ENCODE data around the gene GARIN5B. TPM values are rescaled to one million over a fixed set of nuclear protein-coding genes. Genes with fewer than 3 reads are reported as not detected.

The GARIN5B gene
- polyA plus RNA-seq, 1 of the 3 experiments (the other 2 are of a cell fraction) = not detected

- H3K4me1 ChIP-seq (ENCODE audit: control insufficient read depth in 1 of 2, insufficient read depth in 2 of 2, low read depth in 1 of 2, low read length in 1 of 2) = peaks cover 0 to 10% of the 10 kb centered on the region in 2 experiments; a peak in 1 of 4 replicates
- ChIA-PET CTCF (interaction anchor here (1.1 to 1.6 kb wide), 2 partner anchors 10 to 57 kb away, joined by 3 read pairs; no protein-coding TSS in a partner anchor), POLR2A (interaction anchor here (1.0 kb wide), 1 partner anchor 41 kb away, joined by 3 read pairs; no protein-coding TSS in a partner anchor)
- peaks cover 9% of the 10 kb centered on the region for H3F3A ChIP-seq (replicated peaks; ENCODE audit: insufficient read depth)
- H3K9me3 ChIP-seq = no peaks in the 10 kb centered on the region
- TF ChIP-seq RFX5 (IDR thresholded peaks at IDR 0.05; ENCODE audit: low read length) = no peak
- TF ChIP-seq ZBTB33 (IDR thresholded peaks at IDR 0.05; ENCODE audit: borderline replicate concordance, low read depth) = no peak
- no peak for TF ChIP-seq POLR2AphosphoS5 (IDR thresholded peaks at IDR 0.05; ENCODE audit: low read depth, low read length)
- no peak for TF ChIP-seq PBX3 (IDR thresholded peaks at IDR 0.05)
- no peak for TF ChIP-seq CTCF (IDR thresholded peaks at IDR 0.05)
- TF ChIP-seq USF1 (IDR thresholded peaks at IDR 0.05; ENCODE audit: borderline replicate concordance, low read depth) = no peak
- no peak for TF ChIP-seq TAF1 (IDR thresholded peaks at IDR 0.05; ENCODE audit: borderline replicate concordance, low read depth, low read length)
- no peak for TF ChIP-seq MEF2A (IDR thresholded peaks at IDR 0.05; ENCODE audit: borderline replicate concordance, low read depth)
- no peak for TF ChIP-seq FOSL2 (IDR thresholded peaks at IDR 0.05; ENCODE audit: borderline replicate concordance, low read depth)
- TF ChIP-seq MXI1 (IDR thresholded peaks at IDR 0.05; ENCODE audit: low read depth, low read length) = no peak
- TF ChIP-seq EP300 (IDR thresholded peaks at IDR 0.05; ENCODE audit: borderline replicate concordance in 1 of 2, low read depth in 1 of 2, low read length in 1 of 2) = no peak
- TF ChIP-seq MAX (IDR thresholded peaks at IDR 0.05; ENCODE audit: low read depth) = no peak
- no peak for TF ChIP-seq IRF3 (IDR thresholded peaks at IDR 0.05; ENCODE audit: low read depth, low read length)
- TF ChIP-seq RXRA (IDR thresholded peaks at IDR 0.05; ENCODE audit: borderline replicate concordance, low read depth) = no peak
- H3K9me2 ChIP-seq = no peaks in the 10 kb centered on the region
- no peaks in the 10 kb centered on the region for H3K79me2 ChIP-seq (ENCODE audit: insufficient read depth)
- no peak overlapping the region for H3K9ac ChIP-seq
- no peak overlapping the region for H3K4me2 ChIP-seq
- H3K27ac ChIP-seq (ENCODE audit: low read depth in 2 of 2, low read length in 1 of 2) = no peak overlapping the region
- no peaks in the 10 kb centered on the region for H4K20me1 ChIP-seq (ENCODE audit: insufficient read depth)
- no peaks in the 10 kb centered on the region for H3K36me3 ChIP-seq (replicated peaks in 1 of 2; ENCODE audit: control insufficient read depth in 1 of 2, insufficient read depth in 2 of 2, low read length in 1 of 2)
- no peak for DNase-seq
- H2AFZ ChIP-seq (ENCODE audit: low read depth) = no peak overlapping the region
- peaks cover 19% of the 10 kb centered on the region for H3K27me3 ChIP-seq (ENCODE audit: insufficient read depth)
- H3K4me3 ChIP-seq (ENCODE audit: low read depth in 2 of 2, low read length in 1 of 2) = no peak overlapping the region
- 83% methylated on average over 22 of the region's 32 CpGs for WGBS (ENCODE audit: low lambda C conversion rate)
Measured at GRCh38 chr19:55358943-55359908, 3.8 kb downstream of the GARIN5B start.
